Neural cell (in vitro differentiated cells): ENCODE measurements around the gene FAM53B. TPM values are rescaled to one million over a fixed set of nuclear protein-coding genes. Genes with fewer than 3 reads are reported as not detected.

Source experiments
- H2AFZ ChIP-seq: fragments of 200-600, 300-800 bp; sonication (generic), shearing (Covaris generic); 2 replicates; pipeline ENCODE4 v1.6.0; 2014; ENCODE audit warnings: low read depth, mild to moderate bottlenecking, antibody characterized with exemption, low read length, moderate library complexity
- H3F3A ChIP-seq: fragments of 200-600 bp; shearing (Covaris generic); 2 replicates; pipeline ENCODE4 v1.6.1; 2016; ENCODE audit warnings: mild to moderate bottlenecking, moderate library complexity, mixed read lengths, antibody characterized with exemption, low read length; ENCODE audit not compliant: insufficient read depth, poor library complexity, severe bottlenecking
- H3K27ac ChIP-seq: fragments of 200-600, 300-800 bp; sonication (generic), shearing (Covaris generic); 2 replicates; pipeline ENCODE4 v1.5.1; 2014; ENCODE audit warnings: mild to moderate bottlenecking, low read length, moderate library complexity
- H3K27me3 ChIP-seq: fragments of 300-800, 200-600 bp; sonication (generic), shearing (Covaris generic); 2 replicates; pipeline ENCODE4 v1.6.0; 2014; ENCODE audit warnings: mild to moderate bottlenecking, low read depth, low read length, moderate library complexity; ENCODE audit not compliant: insufficient read depth
- H3K36me3 ChIP-seq: fragments of 300-800, 200-600 bp; sonication (generic), shearing (Covaris generic); 2 replicates; pipeline ENCODE4 v1.5.1; 2014; ENCODE audit warnings: mild to moderate bottlenecking, antibody characterized with exemption, low read length, moderate library complexity; ENCODE audit not compliant: insufficient read depth
- H3K4me2 ChIP-seq: fragments of 300-800, 200-600 bp; sonication (generic), shearing (Covaris generic); 2 replicates; pipeline ENCODE4 v1.6.0; 2014; ENCODE audit warnings: mild to moderate bottlenecking, low read length
- H3K4me3 ChIP-seq: fragments of 300-800, 200-600 bp; sonication (generic), shearing (Covaris generic); 2 replicates; pipeline ENCODE4 v1.5.1; 2014; ENCODE audit warnings: mild to moderate bottlenecking, low read length, moderate library complexity
- H3K79me2 ChIP-seq: fragments of 200-600 bp; shearing (Covaris generic); replicated peaks from 2 replicates; pipeline ENCODE4 v1.6.0; 2014; ENCODE audit warnings: mild to moderate bottlenecking, low read length, moderate library complexity; ENCODE audit not compliant: insufficient read depth
- H3K9ac ChIP-seq: fragments of 300-800, 200-600 bp; sonication (generic), shearing (Covaris generic); 2 replicates; pipeline ENCODE4 v1.6.1; 2016; ENCODE audit warnings: mild to moderate bottlenecking, low read length, mixed read lengths
- H3K9me2 ChIP-seq: fragments of 200-600 bp; shearing (Covaris generic); 2 replicates; pipeline ENCODE4 v1.6.1; 2016; ENCODE audit warnings: mild to moderate bottlenecking, low read length, mixed read lengths; ENCODE audit not compliant: insufficient read depth
- H3K9me3 ChIP-seq: fragments of 200-600, 300-800 bp; sonication (generic), shearing (Covaris generic); 2 replicates; pipeline ENCODE4 v1.6.1; 2016; ENCODE audit warnings: mild to moderate bottlenecking, mixed run types, low read length, moderate library complexity, mixed read lengths
- H4K20me1 ChIP-seq: fragments of 200-600 bp; shearing (Covaris generic); 2 replicates; pipeline ENCODE4 v1.6.1; 2016; ENCODE audit warnings: mild to moderate bottlenecking, mixed run types; ENCODE audit not compliant: insufficient read depth
- CTCF ChIP-seq: fragments of 450-650 bp; IDR thresholded peaks from 2 replicates; pipeline ENCODE4 v1.5.1; 2014; ENCODE audit warnings: antibody characterized with exemption, mild to moderate bottlenecking, moderate library complexity; ENCODE audit not compliant: poor library complexity, severe bottlenecking
- EZH2 ChIP-seq: fragments of 200-600, 300-800 bp; shearing (Covaris generic), sonication (generic); IDR thresholded peaks from 2 replicates; pipeline ENCODE4 v1.6.1; 2014; ENCODE audit warnings: antibody characterized with exemption, low read length, borderline replicate concordance, mild to moderate bottlenecking; ENCODE audit not compliant: insufficient read depth, poor library complexity, severe bottlenecking
- MXI1 ChIP-seq: fragments of 450-650 bp; conservative IDR thresholded peaks from 2 replicates; pipeline ENCODE4 v1.6.1; 2014; ENCODE audit warnings: antibody characterized with exemption, mild to moderate bottlenecking; ENCODE audit not compliant: poor library complexity, severe bottlenecking
- POLR2AphosphoS5 ChIP-seq: IDR thresholded peaks from 2 replicates; pipeline ENCODE4 v1.6.1; 2012
- RAD21 ChIP-seq: fragments of 450-650 bp; conservative IDR thresholded peaks from 2 replicates; pipeline ENCODE4 v1.6.1; 2014; ENCODE audit warnings: antibody characterized with exemption, mild to moderate bottlenecking, moderate library complexity
- polyA plus RNA-seq: library from polyadenylated mRNA; depleted of rRNA; stranded (reverse); fragments of >200 nt; gene quantifications from 2 replicates; pipeline ENCODE4 v1.2.3, GENCODE V29; 2014
- TF ChIP-seq, protein P1 (sequence below): IDR thresholded peaks from 2 replicates; pipeline ENCODE4 v1.6.1; 2012; ENCODE audit warnings: borderline replicate concordance

The FAM53B gene
- polyA plus RNA-seq, 1 donor from 2014 or later: 21.8 TPM

GRCh38 chr10:124708922-124709520 lies 35.2 kb downstream of the FAM53B start:
- peak overlapping the region; percentile 32 for H3K9ac ChIP-seq
- TF ChIP-seq, protein P1, sequence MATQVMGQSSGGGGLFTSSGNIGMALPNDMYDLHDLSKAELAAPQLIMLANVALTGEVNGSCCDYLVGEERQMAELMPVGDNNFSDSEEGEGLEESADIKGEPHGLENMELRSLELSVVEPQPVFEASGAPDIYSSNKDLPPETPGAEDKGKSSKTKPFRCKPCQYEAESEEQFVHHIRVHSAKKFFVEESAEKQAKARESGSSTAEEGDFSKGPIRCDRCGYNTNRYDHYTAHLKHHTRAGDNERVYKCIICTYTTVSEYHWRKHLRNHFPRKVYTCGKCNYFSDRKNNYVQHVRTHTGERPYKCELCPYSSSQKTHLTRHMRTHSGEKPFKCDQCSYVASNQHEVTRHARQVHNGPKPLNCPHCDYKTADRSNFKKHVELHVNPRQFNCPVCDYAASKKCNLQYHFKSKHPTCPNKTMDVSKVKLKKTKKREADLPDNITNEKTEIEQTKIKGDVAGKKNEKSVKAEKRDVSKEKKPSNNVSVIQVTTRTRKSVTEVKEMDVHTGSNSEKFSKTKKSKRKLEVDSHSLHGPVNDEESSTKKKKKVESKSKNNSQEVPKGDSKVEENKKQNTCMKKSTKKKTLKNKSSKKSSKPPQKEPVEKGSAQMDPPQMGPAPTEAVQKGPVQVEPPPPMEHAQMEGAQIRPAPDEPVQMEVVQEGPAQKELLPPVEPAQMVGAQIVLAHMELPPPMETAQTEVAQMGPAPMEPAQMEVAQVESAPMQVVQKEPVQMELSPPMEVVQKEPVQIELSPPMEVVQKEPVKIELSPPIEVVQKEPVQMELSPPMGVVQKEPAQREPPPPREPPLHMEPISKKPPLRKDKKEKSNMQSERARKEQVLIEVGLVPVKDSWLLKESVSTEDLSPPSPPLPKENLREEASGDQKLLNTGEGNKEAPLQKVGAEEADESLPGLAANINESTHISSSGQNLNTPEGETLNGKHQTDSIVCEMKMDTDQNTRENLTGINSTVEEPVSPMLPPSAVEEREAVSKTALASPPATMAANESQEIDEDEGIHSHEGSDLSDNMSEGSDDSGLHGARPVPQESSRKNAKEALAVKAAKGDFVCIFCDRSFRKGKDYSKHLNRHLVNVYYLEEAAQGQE: no peak
- peak; percentile 35 for TF ChIP-seq MXI1
- peak; percentile 14 for TF ChIP-seq CTCF
- TF ChIP-seq POLR2AphosphoS5: no peak
- TF ChIP-seq RAD21: peak; percentile 10
- no peaks in the 10 kb centered on the region for H3K27me3 ChIP-seq
- peaks cover 2% of the 10 kb centered on the region for H4K20me1 ChIP-seq
- peak overlapping the region; percentile 55 for H3K4me2 ChIP-seq
- peaks cover 4% of the 10 kb centered on the region for H3K36me3 ChIP-seq
- no peaks in the 10 kb centered on the region for H3F3A ChIP-seq
- no peaks in the 10 kb centered on the region for H3K9me3 ChIP-seq
- peak overlapping the region; percentile 48 for H3K4me3 ChIP-seq
- H3K79me2 ChIP-seq: peaks cover 20% of the 10 kb centered on the region
- peak overlapping the region; percentile 44 for H3K27ac ChIP-seq
- no peak overlapping the region for H2AFZ ChIP-seq
- H3K9me2 ChIP-seq: no peaks in the 10 kb centered on the region

- TF ChIP-seq, protein P1: no peak
- no peak for TF ChIP-seq EZH2
- Histone ChIP-seq H3K79me2 (peaks cover 19% of the 10 kb centered on the region), H3K27ac (peak overlapping the region; percentile 44), H3K9me3 (no peaks in the 10 kb centered on the region), H4K20me1 (peaks cover 2% of the 10 kb centered on the region), H3K4me3 (peak overlapping the region; percentile 48), H3K9me2 (no peaks in the 10 kb centered on the region), H3K36me3 (peaks cover 4% of the 10 kb centered on the region), H2AFZ (no peak overlapping the region), H3K27me3 (no peaks in the 10 kb centered on the region), H3K9ac (peak overlapping the region; percentile 3), H3K4me2 (peak overlapping the region; percentile 28), H3F3A (no peaks in the 10 kb centered on the region)
Observed at GRCh38 chr10:124708246-124708779, 35.9 kb downstream of the FAM53B start.
